ENCODE results near the gene TMEM132C.

GRCh38 chr12:128298091-128298748, 31.2 kb downstream of the TMEM132C start:
- TF ChIP-seq POLR2AphosphoS5 (IDR thresholded peaks at IDR 0.05) = no peak
- no peak for TF ChIP-seq POLR2A (IDR thresholded peaks at IDR 0.05)
